Psoas muscle (tissue), 8 donors: ENCODE results near the gene KLHL40. TPM values are rescaled to one million over a fixed set of nuclear protein-coding genes. Genes with fewer than 3 reads are reported as not detected.
A peak's percentile ranks its signal among the peaks of the same experiment; 100 is the strongest.

Source experiments
- ATAC-seq, 4 donors: fragments of 200-7000 bp; cut with Tn5 transposase; one replicate each; pipeline ENCODE4 v1.9.1; 2020; ENCODE audit warnings: moderate library complexity in 3 of 4, mild to moderate bottlenecking in 2 of 4
- DNase-seq, 2 donors: peaks; one replicate each; pipeline ENCODE4 v3.0.0-alpha.2; 2020
- H3K27ac ChIP-seq: fragments of 200-600 bp; one replicate; pipeline ENCODE4 v1.8.0; 2022
- H3K27me3 ChIP-seq, 3 donors: fragments of 200-600 bp in 1 of 3; one replicate each; pipeline versions ENCODE4 v1.6.1 to v1.8.0; 2013 to 2022; ENCODE audit warnings: low read length in 2 of 3, mild to moderate bottlenecking in 2 of 3, moderate library complexity in 1 of 3; ENCODE audit not compliant: insufficient read depth in 3 of 3
- H3K36me3 ChIP-seq, 2 donors: fragments of 200-600 bp in 1 of 2; one replicate each; pipeline versions ENCODE4 v1.6.1 to v1.8.0; 2013 to 2022; ENCODE audit warnings: low read depth in 1 of 2, mild to moderate bottlenecking in 1 of 2, moderate library complexity in 1 of 2; ENCODE audit not compliant: insufficient read depth in 1 of 2
- H3K4me1 ChIP-seq: fragments of 200-600 bp; one replicate; pipeline ENCODE4 v1.8.0; 2022
- H3K4me3 ChIP-seq: fragments of 200-600 bp; one replicate; pipeline ENCODE4 v1.8.0; 2022; ENCODE audit warnings: mild to moderate bottlenecking
- H3K9me3 ChIP-seq: fragments of 200-600 bp; one replicate; pipeline ENCODE4 v1.8.0; 2022
- WGBS, 3 donors: extraction: QIAGEN DNeasy Blood & Tissue Kit; methylation state at CpG; one replicate each; pipeline versions ENCODE4 v1.1.6 to v1.1.7; 2013; 5-methylcytosine and 5-hydroxymethylcytosine counted together
- intact Hi-C, 2 donors: fragments of 100-400 bp; cut with DNase I; formaldehyde crosslinking; loops; one replicate each; pipeline versions ENCODE4 v1.11.0 to v1.14.2; 2022
- polyA plus RNA-seq, 3 donors: library from polyadenylated mRNA; stranded (reverse); fragments of 200-250 nt; gene quantifications; one replicate each; pipeline ENCODE4 v1.2.3, GENCODE V29; 2013
- total RNA-seq, 4 donors: library from RNA; stranded (reverse); fragmentation: NEBNext Ultra II Directional in 2 of 4; extraction: Animal tissue kit (Norgen Biotek cat#: 25700) in 2 of 4; gene quantifications; one replicate each; pipeline versions ENCODE4 v1.2.1 to v1.2.4, GENCODE V29; 2021 to 2023
- TF ChIP-seq, protein P1 (sequence below): fragments of 200-600 bp; IDR thresholded peaks from one replicate; pipeline ENCODE4 v1.8.0; 2022; ENCODE audit warnings: antibody characterized with exemption
- donor health status: healthy with polysubstance abuse.
- donor health status: DM: no; HTN: no; CAD: no; lungs with moderate emphysema.
- donor health status: Bipolar disorder and iron deficiency.
- donor health status: healthy.
- donor health status: DM: yes; HTN: yes; CAD: no.
- donor health status: DM: no; HTN: no; CAD: no.
- donor health status: DM: no; HTN: no; CAD: no.
- donor health status: DM: yes; HTN: yes; CAD: no.

KLHL40 gene
- total and polyA plus RNA-seq, 7 donors: 241 to 923 (median 392) TPM

DNA sequence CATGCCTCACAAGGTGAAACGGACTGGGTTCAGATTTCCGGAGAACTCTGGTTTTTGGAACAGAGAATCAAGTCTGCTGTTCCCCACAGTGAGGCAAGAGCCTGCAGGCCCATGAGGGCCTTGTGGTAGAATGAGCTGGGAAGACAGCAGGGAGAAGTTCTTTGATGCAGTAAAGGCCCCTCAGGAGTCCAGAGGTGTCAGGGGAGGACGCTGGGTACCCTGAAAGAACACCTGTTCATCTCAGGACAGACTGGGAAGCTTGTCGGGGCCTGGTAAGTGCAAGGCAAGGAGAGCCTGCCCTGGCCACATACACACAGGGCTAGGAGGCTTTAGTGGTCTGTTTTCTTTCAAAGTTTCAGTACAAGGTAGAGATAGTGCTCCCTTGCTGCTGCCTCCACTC, 35.6 kb upstream of the KLHL40 start:
- DNase-seq (no peak), ATAC-seq (no peak)
- peaks cover 23% of the 10 kb centered on the region for H3K4me1 ChIP-seq
- H3K4me3 ChIP-seq: no peak overlapping the region
- H3K27ac ChIP-seq: no peak overlapping the region
- intact Hi-C loops: loop anchor here (5.0 to 10.0 kb wide), 2 partner anchors 42 to 95 kb away; no protein-coding TSS in a partner anchor
- H3K9me3 ChIP-seq: no peaks in the 10 kb centered on the region
- TF ChIP-seq, protein P1, sequence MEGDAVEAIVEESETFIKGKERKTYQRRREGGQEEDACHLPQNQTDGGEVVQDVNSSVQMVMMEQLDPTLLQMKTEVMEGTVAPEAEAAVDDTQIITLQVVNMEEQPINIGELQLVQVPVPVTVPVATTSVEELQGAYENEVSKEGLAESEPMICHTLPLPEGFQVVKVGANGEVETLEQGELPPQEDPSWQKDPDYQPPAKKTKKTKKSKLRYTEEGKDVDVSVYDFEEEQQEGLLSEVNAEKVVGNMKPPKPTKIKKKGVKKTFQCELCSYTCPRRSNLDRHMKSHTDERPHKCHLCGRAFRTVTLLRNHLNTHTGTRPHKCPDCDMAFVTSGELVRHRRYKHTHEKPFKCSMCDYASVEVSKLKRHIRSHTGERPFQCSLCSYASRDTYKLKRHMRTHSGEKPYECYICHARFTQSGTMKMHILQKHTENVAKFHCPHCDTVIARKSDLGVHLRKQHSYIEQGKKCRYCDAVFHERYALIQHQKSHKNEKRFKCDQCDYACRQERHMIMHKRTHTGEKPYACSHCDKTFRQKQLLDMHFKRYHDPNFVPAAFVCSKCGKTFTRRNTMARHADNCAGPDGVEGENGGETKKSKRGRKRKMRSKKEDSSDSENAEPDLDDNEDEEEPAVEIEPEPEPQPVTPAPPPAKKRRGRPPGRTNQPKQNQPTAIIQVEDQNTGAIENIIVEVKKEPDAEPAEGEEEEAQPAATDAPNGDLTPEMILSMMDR: no peak
- no peaks in the 10 kb centered on the region for H3K27me3 ChIP-seq
- 73 to 87% (median 77%) methylated on average over 4 of the region's 4 CpGs for WGBS, 3 donors
- H3K36me3 ChIP-seq: peaks cover 14 to 43% of the 10 kb centered on the region in 2 donors

DNA sequence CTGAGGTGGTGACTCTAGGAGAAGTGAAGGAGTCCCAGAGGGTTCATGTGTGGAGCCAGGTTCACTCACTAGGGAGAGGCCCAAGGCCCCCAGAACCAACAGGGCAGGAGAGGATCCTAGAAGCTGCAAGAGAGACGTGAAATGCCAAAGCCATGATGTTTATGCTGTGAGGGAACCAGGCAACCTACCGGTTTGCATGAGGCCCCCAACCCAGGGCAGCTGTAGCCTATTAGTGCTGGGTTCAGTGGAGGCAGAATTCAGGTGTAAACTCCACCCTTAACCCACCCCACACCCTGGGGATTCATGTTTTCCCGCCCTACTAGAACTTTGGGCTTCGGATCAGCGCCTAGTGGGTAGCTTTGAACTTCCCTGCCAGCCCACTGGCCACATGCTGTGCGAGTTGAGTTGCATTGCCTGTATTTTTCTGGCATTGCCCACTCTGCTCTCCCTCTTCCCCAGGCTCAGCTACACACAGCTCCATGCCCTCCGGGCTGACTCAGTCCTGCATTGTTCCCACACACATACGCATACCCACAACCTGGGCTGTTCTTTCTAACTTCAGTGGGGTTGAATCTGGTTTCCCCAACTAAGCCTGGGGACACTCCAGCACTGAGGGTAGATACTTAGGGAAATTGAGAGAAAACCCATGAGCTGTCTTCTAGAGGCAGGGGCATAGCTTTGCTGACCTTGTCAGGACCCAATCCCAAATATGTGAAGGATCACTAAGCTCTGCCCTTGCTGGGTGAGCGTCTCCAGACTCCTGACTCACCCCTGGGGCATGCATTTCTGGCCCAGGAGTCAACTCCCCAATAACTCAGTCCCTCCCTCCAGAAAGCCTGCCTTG, 33.9 kb upstream of the KLHL40 start:
- H3K9me3 ChIP-seq: no peaks in the 10 kb centered on the region
- no peak for ATAC-seq
- H3K36me3 ChIP-seq: peaks cover 11 to 26% of the 10 kb centered on the region in 2 donors
- no peak overlapping the region for H3K4me3 ChIP-seq
- no peaks in the 10 kb centered on the region for H3K27me3 ChIP-seq
- H3K4me1 ChIP-seq: peaks cover 33% of the 10 kb centered on the region
- TF ChIP-seq, protein P1: no peak
- peak overlapping the region; percentile 98 for H3K27ac ChIP-seq
- DNase-seq: no peak
- WGBS, 3 donors: 67 to 81% (median 76%) methylated on average over 9 of the region's 9 CpGs
- intact Hi-C loops: loop anchor here (5.0 to 10.0 kb wide), 2 partner anchors 44 to 93 kb away; no protein-coding TSS in a partner anchor

- no peak for ATAC-seq
- Histone ChIP-seq H3K27ac (peak overlapping the region; percentile 98), H3K36me3 (peaks cover 8 to 19% of the 10 kb centered on the region in 2 donors), H3K9me3 (no peaks in the 10 kb centered on the region), H3K4me3 (peak overlapping the region; percentile 78), H3K4me1 (peaks cover 38% of the 10 kb centered on the region), H3K27me3 (no peaks in the 10 kb centered on the region)
- 43 to 78% (median 46%) methylated on average over 1 of the region's 1 CpG for WGBS, 3 donors
- intact Hi-C loops: loop anchor here (5.0 to 10.0 kb wide), 2 partner anchors 45 to 93 kb away; no protein-coding TSS in a partner anchor
- no peak for DNase-seq
- TF ChIP-seq, protein P1: no peak
These were observed 33.1 kb upstream of the KLHL40 start for GRCh38 chr3:42652251-42652610.

DNA sequence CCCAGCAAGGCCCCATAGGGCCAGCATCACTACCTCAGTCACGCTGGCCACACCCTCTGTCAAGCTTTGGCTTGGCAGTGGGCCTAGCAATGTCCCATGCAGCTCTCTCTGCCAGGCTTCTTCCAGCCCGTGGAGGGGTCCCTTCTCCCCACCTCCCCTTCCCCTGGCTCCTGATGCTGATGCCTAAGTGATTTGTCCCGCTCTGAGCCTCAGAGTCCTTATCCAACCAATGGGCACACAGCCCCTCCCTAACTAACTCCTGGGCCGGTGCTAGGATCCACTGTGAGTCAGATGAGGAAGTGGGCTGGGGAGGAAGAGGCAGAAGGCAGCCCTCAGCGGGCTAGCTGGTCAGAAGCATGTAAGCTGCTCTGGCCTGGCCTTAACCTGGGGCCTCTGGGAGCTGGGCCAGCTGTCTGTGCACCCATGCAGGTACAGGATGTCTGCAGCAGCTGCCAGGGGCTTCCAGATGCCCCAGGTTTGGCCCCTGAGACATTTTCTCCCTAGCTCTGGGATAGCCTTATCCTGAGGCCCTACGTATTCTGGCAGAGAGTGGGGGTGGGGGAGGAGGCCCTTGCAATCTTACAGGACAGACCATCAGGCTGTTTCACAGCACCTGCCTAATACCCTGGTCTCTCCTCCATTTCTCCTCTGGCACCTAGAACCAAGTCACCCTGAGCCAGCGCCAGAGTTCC, 32.6 kb upstream of the KLHL40 start:
- Histone ChIP-seq H3K36me3 (peaks cover 5 to 14% of the 10 kb centered on the region in 2 donors), H3K4me1 (peaks cover 43% of the 10 kb centered on the region), H3K27ac (peak overlapping the region; percentile 98), H3K27me3 (no peaks in the 10 kb centered on the region), H3K4me3 (peak overlapping the region; percentile 78), H3K9me3 (no peaks in the 10 kb centered on the region)
- DNase-seq: peak; percentile 56 to 73
- ATAC-seq: peak; percentile 19 to 31 (median 27)
- intact Hi-C loops: loop anchor here (5.0 to 10.0 kb wide), 2 partner anchors 45 to 92 kb away; no protein-coding TSS in a partner anchor
- WGBS, 3 donors: 27 to 39% (median 30%) methylated on average over 7 of the region's 7 CpGs
- TF ChIP-seq, protein P1: no peak
